Esophagus muscularis mucosa (tissue), 3 donors: Measurements from ENCODE around the gene CMC1.

ENCODE experiments used
- CTCF ChIP-seq, 3 experiments: fragments of 200-600 bp in 2 of 3; fragments of 450-650 bp in 1 of 3; sonication (generic) in 2 of 3; IDR thresholded peaks; one replicate each; pipeline ENCODE4 v1.5.1; 2017 to 2019; ENCODE audit warnings: antibody characterized with exemption in 3 of 3, mild to moderate bottlenecking in 2 of 3, moderate library complexity in 1 of 3
- EP300 ChIP-seq: sonication (generic); formaldehyde crosslinking; IDR thresholded peaks from one replicate; pipeline ENCODE4 v1.6.1; 2017; ENCODE audit warnings: antibody characterized with exemption

- no peak for TF ChIP-seq EP300
- TF ChIP-seq CTCF (IDR thresholded peaks at IDR 0.05) = no peak
Observed at GRCh38 chr3:28300345-28300962, 59.0 kb downstream of the CMC1 start.
